HG03575 (cell line): ENCODE results near the gene DCAF7.

Experiments used
- ATAC-seq: cut with Tn5 transposase; IDR thresholded peaks from one replicate; pipeline ENCODE4 v1.9.1; 2021; ENCODE audit not compliant: unreplicated experiment, insufficient number of reproducible peaks, low FRiP score; ENCODE audit errors: extremely low read depth

Gene DCAF7

GRCh38 chr17:63523253-63523855, 26.9 kb upstream of the DCAF7 start, which contains the start of gene KCNH6:
TSS of gene KCNH6 (plus strand) at chr17:63523358. CDS start at chr17:63523414, 56 bp downstream.
- no peak for ATAC-seq

GRCh38 chr17:63524051-63524450, 26.2 kb upstream of the DCAF7 start:
- no peak for ATAC-seq

- no peak for ATAC-seq
Observed at GRCh38 chr17:63525190-63525946, 24.9 kb upstream of the DCAF7 start.

- ATAC-seq, result no peak
Observed at GRCh38 chr17:63526861-63527260, 23.4 kb upstream of the DCAF7 start.

- no peak for ATAC-seq
Observed at GRCh38 chr17:63528183-63528582, 22.1 kb upstream of the DCAF7 start.

GRCh38 chr17:63529711-63530556, 20.3 kb upstream of the DCAF7 start:
- no peak for ATAC-seq

- no peak for ATAC-seq
Observed at GRCh38 chr17:63530557-63531021, 19.7 kb upstream of the DCAF7 start.

- no peak for ATAC-seq
Observed at GRCh38 chr17:63531022-63531965, 19.0 kb upstream of the DCAF7 start.

GRCh38 chr17:63533433-63534077, 16.7 kb upstream of the DCAF7 start:
- no peak for ATAC-seq

- ATAC-seq, result no peak
Observed at GRCh38 chr17:63534078-63534570, 16.2 kb upstream of the DCAF7 start.

- no peak for ATAC-seq
Observed at GRCh38 chr17:63534816-63535455, 15.3 kb upstream of the DCAF7 start.

GRCh38 chr17:63535640-63536039, 14.6 kb upstream of the DCAF7 start:
- no peak for ATAC-seq

- no peak for ATAC-seq
Observed at GRCh38 chr17:63537001-63537400, 13.3 kb upstream of the DCAF7 start.

GRCh38 chr17:63537991-63538692, 12.1 kb upstream of the DCAF7 start:
- no peak for ATAC-seq

- no peak for ATAC-seq
Observed at GRCh38 chr17:63538693-63539595, 11.3 kb upstream of the DCAF7 start.

GRCh38 chr17:63540590-63540989, 9.7 kb upstream of the DCAF7 start:
- ATAC-seq, result no peak
